LNCAP (cell line): Measurements from ENCODE around the gene UNC119B.

Source experiments
- TF ChIP-seq, protein P1 (sequence below): fragments of 450-650 bp; IDR thresholded peaks from 2 replicates; pipeline ENCODE4 v1.5.1; 2017; ENCODE audit warnings: mild to moderate bottlenecking

The UNC119B gene

DNA sequence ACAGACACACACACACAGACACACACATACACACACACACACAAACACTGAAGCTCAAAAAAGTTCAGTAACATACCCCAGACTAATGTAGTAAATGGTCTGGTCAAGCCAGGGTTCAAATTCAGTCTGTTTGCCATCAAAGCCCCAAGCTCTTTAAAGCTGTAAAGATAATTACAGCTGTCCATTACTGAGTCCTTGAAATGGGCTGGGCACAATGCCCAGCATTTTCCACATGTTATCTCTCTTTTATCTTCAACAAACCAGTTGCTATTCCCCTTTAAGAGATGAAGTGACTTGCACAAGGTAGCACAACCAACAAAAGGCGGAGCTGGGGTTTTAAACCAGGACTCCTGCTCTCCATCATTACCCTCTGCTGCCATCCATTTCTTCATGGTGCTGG, 7.6 kb upstream of the UNC119B start:
- TF ChIP-seq, protein P1, sequence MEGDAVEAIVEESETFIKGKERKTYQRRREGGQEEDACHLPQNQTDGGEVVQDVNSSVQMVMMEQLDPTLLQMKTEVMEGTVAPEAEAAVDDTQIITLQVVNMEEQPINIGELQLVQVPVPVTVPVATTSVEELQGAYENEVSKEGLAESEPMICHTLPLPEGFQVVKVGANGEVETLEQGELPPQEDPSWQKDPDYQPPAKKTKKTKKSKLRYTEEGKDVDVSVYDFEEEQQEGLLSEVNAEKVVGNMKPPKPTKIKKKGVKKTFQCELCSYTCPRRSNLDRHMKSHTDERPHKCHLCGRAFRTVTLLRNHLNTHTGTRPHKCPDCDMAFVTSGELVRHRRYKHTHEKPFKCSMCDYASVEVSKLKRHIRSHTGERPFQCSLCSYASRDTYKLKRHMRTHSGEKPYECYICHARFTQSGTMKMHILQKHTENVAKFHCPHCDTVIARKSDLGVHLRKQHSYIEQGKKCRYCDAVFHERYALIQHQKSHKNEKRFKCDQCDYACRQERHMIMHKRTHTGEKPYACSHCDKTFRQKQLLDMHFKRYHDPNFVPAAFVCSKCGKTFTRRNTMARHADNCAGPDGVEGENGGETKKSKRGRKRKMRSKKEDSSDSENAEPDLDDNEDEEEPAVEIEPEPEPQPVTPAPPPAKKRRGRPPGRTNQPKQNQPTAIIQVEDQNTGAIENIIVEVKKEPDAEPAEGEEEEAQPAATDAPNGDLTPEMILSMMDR = no peak

- TF ChIP-seq, protein P1 = no peak
Measured at GRCh38 chr12:120703311-120703942, 6.8 kb upstream of the UNC119B start.

DNA sequence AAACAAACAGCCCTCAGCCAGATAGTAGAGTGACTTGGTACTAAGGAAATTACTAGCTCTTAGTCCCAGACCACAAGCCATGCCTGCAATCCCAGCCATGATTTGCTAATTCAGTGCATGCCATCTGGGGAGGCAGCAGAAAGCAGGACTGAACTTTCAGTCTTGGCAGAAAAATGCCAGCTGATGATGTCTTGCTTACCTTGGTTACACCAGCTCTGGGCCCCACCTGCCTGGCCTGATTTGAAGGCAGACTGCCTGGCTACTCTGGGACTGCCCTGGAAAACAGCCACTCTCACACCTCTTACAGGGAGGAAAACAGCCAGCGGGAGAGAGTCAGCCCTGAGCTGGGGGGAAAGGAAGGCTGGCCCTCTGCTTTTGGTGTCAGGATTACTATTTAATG, 4.6 kb upstream of the UNC119B start:
- TF ChIP-seq, protein P1 = no peak

GRCh38 chr12:120706029-120706428, 4.2 kb upstream of the UNC119B start:
- TF ChIP-seq, protein P1 = no peak

GRCh38 chr12:120708651-120709050, 1.6 kb upstream of the UNC119B start:
- TF ChIP-seq, protein P1 = no peak

DNA sequence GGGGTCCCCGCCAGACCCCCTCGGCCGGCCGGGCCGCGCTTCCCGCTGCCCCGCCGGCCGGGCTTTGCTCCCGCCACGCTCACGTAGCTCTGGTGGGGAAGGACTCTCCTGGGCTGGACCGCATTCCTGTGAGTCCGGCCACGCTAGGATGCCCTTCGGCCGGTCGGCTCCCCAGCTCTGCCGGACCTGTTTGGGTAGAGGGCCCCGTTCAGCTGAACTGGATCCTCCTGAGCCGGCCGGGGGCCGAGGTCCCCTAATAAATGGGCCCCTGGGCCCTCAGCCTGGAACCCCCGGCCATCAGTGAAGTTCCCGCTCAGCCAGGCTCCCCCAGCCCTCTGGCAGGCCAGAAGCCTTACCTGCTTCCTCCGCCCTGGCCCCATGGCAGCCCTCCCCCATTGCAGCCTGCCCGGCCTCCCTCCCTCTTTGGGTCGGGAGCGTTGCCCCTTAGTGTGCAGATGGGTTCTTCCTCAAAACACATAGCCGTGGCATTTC, 593 bp downstream of the UNC119B start:
- TF ChIP-seq, protein P1 = no peak

DNA sequence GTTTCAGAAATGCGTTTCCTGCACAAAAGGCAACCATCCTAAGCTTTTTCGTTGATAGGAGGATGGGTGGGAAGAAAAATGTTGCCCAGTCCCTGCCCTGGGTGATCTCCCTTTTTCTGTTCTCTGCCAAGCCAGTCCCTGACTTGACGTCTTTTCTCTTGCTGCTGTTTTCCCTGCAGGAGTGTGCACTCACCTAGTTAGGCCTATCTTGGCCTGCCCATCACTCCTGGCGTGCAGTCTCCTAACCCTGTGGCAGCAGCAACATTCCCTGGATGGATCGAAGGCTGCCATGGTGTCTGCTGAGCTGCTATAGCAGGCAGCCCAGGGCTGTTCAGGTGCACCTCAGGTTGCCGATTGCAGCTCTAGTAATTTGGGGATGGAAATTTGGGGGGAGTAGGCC, 1.2 kb downstream of the UNC119B start:
- TF ChIP-seq, protein P1 = no peak

GRCh38 chr12:120712610-120713009, 2.4 kb downstream of the UNC119B start:
- TF ChIP-seq, protein P1 = no peak
